Measurements from ENCODE around the gene GMCL2. TPM values are rescaled to one million over a fixed set of nuclear protein-coding genes. Genes with fewer than 3 reads are reported as not detected.

GMCL2 gene
- polyA plus RNA-seq, 1 of the 3 experiments (the other 2 are of a cell fraction): not detected

DNA sequence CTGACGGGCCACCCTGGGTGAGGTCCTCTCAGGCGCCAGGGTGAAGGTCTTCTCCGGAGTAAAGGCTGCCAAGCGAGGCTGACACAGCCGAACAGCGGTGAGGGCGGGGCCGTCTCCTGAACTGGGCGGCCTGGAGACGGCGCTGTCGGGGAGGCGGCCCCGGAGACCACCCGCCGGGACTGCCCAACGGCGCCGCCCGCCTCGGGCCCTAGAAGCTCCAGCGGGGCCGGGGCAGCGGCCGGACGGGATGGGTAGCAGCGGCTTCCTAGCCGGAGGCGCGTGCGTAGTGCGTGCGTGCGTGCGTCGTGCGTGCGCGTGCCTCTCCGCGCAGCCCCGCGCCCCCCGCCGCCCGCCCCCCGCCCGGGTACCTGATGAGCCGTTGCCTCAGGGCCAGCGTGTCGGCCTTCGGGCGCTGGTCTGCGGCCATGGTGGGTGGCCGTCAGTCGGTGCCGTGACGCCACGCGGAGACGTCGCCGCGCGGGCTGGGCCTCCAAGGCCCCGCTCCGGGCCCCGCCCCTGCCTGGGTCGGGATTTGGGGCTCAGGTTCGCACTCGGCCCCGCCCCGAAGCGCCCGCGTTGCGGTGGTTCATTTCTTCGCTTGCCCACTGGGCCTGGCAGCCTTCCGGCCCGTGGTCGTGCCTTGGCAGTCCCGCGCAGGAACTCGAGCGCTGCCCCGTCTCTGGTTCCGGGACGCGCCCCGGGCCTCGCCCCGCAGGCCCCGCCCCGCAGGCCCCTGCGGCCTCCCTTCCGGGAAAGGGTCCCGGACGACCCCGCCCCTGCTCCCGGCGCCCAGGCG, 45.2 kb upstream of the GMCL2 start, which contains the start of gene PHYKPL (continued):
- TF ChIP-seq, protein P1, sequence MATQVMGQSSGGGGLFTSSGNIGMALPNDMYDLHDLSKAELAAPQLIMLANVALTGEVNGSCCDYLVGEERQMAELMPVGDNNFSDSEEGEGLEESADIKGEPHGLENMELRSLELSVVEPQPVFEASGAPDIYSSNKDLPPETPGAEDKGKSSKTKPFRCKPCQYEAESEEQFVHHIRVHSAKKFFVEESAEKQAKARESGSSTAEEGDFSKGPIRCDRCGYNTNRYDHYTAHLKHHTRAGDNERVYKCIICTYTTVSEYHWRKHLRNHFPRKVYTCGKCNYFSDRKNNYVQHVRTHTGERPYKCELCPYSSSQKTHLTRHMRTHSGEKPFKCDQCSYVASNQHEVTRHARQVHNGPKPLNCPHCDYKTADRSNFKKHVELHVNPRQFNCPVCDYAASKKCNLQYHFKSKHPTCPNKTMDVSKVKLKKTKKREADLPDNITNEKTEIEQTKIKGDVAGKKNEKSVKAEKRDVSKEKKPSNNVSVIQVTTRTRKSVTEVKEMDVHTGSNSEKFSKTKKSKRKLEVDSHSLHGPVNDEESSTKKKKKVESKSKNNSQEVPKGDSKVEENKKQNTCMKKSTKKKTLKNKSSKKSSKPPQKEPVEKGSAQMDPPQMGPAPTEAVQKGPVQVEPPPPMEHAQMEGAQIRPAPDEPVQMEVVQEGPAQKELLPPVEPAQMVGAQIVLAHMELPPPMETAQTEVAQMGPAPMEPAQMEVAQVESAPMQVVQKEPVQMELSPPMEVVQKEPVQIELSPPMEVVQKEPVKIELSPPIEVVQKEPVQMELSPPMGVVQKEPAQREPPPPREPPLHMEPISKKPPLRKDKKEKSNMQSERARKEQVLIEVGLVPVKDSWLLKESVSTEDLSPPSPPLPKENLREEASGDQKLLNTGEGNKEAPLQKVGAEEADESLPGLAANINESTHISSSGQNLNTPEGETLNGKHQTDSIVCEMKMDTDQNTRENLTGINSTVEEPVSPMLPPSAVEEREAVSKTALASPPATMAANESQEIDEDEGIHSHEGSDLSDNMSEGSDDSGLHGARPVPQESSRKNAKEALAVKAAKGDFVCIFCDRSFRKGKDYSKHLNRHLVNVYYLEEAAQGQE (IDR thresholded peaks at IDR 0.05; ENCODE audit: low read depth, low read length): no peak
- TF ChIP-seq NRF1 (IDR thresholded peaks at IDR 0.05; ENCODE audit: low read depth, low read length): peak; percentile 53
- TF ChIP-seq, protein P2, sequence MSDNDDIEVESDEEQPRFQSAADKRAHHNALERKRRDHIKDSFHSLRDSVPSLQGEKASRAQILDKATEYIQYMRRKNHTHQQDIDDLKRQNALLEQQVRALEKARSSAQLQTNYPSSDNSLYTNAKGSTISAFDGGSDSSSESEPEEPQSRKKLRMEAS (IDR thresholded peaks at IDR 0.05; ENCODE audit: low read depth): peak; percentile 62
- TF ChIP-seq, protein P3, sequence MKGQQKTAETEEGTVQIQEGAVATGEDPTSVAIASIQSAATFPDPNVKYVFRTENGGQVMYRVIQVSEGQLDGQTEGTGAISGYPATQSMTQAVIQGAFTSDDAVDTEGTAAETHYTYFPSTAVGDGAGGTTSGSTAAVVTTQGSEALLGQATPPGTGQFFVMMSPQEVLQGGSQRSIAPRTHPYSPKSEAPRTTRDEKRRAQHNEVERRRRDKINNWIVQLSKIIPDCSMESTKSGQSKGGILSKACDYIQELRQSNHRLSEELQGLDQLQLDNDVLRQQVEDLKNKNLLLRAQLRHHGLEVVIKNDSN (IDR thresholded peaks at IDR 0.05; ENCODE audit: borderline replicate concordance, low read depth): no peak
- TF ChIP-seq, protein P4, sequence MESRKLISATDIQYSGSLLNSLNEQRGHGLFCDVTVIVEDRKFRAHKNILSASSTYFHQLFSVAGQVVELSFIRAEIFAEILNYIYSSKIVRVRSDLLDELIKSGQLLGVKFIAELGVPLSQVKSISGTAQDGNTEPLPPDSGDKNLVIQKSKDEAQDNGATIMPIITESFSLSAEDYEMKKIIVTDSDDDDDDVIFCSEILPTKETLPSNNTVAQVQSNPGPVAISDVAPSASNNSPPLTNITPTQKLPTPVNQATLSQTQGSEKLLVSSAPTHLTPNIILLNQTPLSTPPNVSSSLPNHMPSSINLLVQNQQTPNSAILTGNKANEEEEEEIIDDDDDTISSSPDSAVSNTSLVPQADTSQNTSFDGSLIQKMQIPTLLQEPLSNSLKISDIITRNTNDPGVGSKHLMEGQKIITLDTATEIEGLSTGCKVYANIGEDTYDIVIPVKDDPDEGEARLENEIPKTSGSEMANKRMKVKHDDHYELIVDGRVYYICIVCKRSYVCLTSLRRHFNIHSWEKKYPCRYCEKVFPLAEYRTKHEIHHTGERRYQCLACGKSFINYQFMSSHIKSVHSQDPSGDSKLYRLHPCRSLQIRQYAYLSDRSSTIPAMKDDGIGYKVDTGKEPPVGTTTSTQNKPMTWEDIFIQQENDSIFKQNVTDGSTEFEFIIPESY (IDR thresholded peaks at IDR 0.05; ENCODE audit: borderline replicate concordance, low read depth): no peak

DNA sequence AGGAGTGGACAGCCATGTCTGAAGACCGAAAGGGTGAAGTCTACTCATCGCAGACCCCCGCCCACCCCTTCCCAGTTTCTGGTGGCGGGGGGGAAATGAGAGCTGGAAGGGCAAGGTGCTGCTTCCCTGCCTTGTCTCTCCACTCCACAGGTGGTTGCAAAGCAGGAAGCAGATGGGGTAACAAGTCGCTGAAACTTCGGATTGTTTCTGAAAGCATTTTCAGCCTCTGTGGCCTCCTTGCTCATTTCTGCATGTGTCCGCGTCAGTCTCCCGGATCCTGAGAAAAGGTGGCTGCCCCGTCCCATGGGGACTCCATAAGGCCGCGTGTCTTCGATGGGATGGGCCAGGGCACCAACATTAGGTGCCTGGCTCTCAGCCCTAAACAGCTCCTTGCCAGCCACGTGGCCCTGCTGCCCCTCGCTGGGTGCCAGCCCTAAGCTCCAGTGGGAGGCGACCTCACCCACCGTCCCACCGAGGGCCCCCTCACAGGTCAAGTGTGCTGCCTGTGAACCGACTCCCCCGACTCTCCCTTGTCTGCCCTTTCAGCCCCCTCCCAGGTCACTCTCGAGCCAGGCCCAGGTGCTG, 44.5 kb upstream of the GMCL2 start:
- Histone ChIP-seq H3K9me2 (no peaks in the 10 kb centered on the region), H3F3A (replicated peaks; ENCODE audit: insufficient read depth) (peaks cover 11% of the 10 kb centered on the region), H4K20me1 (ENCODE audit: insufficient read depth) (no peaks in the 10 kb centered on the region), H3K9me3 (no peaks in the 10 kb centered on the region), H3K4me1 (ENCODE audit: control insufficient read depth in 1 of 2, insufficient read depth in 2 of 2, low read depth in 1 of 2, low read length in 1 of 2) (peaks cover 11 to 31% of the 10 kb centered on the region in 2 experiments; a peak in 2 of 4 replicates), H3K27me3 (ENCODE audit: insufficient read depth) (no peaks in the 10 kb centered on the region), H3K9ac (peak overlapping the region; percentile 83), H3K27ac (ENCODE audit: low read depth in 2 of 2, low read length in 1 of 2) (peak overlapping the region; percentile 56 to 86; a peak in 3 of 4 replicates), H3K36me3 (replicated peaks in 1 of 2; ENCODE audit: control insufficient read depth in 1 of 2, insufficient read depth in 2 of 2, low read length in 1 of 2) (peaks cover 7 to 27% of the 10 kb centered on the region in 2 experiments), H2AFZ (ENCODE audit: low read depth) (peak overlapping the region; percentile 93), H3K79me2 (ENCODE audit: insufficient read depth) (peaks cover 28% of the 10 kb centered on the region), H3K4me2 (peak overlapping the region; percentile 98), H3K4me3 (ENCODE audit: low read depth in 2 of 2, low read length in 1 of 2) (peak overlapping the region; percentile 87)
- ChIA-PET POLR2A (interaction anchor here (0.6 to 2.0 kb wide), 7 partner anchors 9 to 1392 kb away, joined by 3 to 9 read pairs (median 3); partner anchors contain the start of genes COL23A1, HNRNPAB, HNRNPH1 and NHP2), CTCF (interaction anchor here (1.2 to 12.2 kb wide), 4 partner anchors 11 to 360 kb away, joined by 4 to 147 read pairs (median 6); partner anchors contain the start of gene COL23A1)
- TF ChIP-seq MEF2A (IDR thresholded peaks at IDR 0.05; ENCODE audit: borderline replicate concordance, low read depth) (no peak), TAF1 (IDR thresholded peaks at IDR 0.05; ENCODE audit: borderline replicate concordance, low read depth, low read length) (no peak), TEAD4 (IDR thresholded peaks at IDR 0.05; ENCODE audit: borderline replicate concordance, insufficient read depth) (no peak)
- 28% methylated on average over 13 of the region's 21 CpGs for whole genome bisulfite sequencing (ENCODE audit: low lambda C conversion rate)
- no peak for DNase-seq
